Activated CD4-positive, alpha-beta T cell treated with anti-CD3 and anti-CD28 coated beads, Interleukin-2, Interleukin-6, amounts not matched to agents 100 ng/mL and 50 ng/mL, durations not matched to agents 16 hours and 8 hours (primary cell): ENCODE measurements around the gene TSPAN11.
"Not testable (repeated sequence)": the region's sequence is repeated elsewhere in the genome, so short reads cannot be mapped to it uniquely, and the experiment has no call there.

Source experiments
- DNase-seq: peaks from one replicate; pipeline ENCODE4 v3.0.0-alpha.2; 2020

TSPAN11 gene

DNA sequence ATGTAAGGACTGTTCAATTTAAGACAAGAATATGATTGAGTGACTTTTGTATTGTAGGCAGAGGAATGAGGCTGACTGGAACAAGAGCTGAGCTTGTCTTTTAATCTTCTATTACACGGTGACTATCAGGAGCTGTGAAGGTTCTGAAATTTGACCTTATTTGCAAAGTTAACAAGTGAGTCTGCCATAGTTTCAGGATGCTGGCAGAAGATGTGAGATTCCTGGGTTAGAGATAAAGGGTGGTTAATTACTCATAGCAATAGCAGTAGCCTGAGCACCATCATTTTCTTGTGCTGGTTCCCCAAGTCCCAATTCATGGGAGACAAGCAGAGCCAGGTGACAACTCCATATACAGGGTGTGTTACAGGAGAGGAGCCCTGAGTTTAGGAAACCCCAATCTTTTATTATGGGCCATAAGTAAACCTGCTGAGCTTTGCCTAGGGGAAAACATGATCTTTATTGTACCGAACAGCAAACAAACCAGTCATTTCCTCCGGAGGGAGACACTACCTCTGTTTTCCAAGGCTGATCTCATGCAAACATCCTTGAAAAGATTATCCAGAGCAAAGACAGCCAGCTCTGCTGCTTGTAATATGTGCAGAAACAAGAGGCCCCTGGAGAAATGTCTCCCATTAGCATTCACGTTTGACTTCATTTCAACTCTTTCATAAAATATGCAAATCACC lies 95.4 kb downstream of the TSPAN11 start:
- no peak for DNase-seq

DNA sequence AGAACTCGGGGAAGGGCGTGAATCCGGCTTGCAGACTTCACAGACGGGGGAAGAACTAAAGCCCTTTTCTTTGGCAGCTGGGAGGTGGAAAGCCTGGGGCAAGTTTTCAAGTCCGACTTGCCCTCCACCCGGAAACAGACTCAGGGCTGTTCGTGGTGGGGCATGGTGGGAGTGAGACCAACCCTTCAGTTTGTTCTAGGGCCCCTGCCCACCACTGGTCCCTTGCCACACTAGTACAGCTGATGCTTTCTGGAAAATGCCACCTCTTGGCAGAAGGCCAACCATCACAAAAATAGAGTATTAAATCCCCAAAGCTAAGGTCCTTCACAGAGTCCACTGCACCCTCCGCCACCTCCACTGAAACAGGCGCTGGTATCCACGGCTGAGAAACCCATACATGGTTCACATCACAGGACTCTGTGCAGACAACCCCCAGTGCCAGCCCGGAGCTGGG lies 96.8 kb downstream of the TSPAN11 start:
- DNase-seq, result no peak

DNA sequence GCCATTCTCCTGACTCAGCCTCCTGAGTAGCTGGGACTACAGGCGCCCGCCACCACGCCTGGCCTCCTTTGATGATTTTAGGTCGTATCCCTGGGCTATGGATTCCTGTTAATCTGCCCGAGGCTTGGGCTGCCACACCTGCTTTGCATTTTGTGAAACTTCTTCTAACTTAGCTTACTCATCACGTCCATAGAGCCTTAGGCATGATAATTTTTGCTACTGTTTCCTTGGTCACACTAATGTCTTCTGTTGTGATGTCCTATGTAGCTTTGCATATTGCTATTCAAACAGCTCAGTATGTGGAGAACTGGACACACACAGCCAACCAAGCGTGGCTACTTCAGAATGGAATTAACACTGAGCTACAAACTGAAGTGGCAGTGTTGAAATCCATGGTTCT lies 99.7 kb downstream of the TSPAN11 start:
- DNase-seq, result no peak

DNA sequence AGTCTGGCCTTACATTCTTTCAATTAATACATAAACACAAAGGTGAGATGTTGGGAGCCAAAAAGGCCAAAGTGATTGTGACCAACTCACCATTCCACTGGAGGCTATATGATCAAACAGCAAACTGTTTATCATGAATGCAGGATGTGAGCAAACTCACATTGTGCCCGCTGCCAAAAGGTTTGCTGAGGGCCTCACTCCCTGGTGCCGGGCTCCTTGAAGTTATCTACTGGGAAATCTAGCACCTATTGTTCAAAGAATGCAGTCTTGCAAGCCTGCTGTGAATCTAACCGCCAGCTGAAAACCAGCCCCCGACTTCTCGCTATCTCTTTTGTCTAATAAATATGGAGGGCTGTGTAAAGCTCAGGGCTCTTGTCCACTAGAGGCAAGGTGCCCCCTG lies 100.5 kb downstream of the TSPAN11 start:
- DNase-seq, result not testable (repeated sequence)

DNA sequence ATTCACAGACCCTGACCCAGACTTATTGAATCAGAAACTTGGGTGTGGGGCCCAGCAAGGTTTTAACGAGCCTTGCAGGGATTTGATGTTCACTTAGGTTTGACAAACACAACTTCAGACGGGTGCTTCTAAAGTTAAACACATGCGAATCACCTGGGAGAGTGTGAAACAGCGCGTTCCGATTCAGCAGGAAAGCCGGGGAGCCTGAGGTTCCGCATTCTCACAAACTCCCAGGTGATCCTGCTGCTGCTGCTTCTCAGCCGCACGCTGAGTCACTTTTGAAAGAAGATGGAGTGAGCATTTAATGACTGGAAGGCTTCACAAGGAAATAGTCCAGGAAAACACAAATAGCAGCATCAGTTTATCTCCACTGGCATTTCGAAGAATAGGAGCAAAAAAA lies 102.9 kb downstream of the TSPAN11 start:
- DNase-seq, result no peak

DNA sequence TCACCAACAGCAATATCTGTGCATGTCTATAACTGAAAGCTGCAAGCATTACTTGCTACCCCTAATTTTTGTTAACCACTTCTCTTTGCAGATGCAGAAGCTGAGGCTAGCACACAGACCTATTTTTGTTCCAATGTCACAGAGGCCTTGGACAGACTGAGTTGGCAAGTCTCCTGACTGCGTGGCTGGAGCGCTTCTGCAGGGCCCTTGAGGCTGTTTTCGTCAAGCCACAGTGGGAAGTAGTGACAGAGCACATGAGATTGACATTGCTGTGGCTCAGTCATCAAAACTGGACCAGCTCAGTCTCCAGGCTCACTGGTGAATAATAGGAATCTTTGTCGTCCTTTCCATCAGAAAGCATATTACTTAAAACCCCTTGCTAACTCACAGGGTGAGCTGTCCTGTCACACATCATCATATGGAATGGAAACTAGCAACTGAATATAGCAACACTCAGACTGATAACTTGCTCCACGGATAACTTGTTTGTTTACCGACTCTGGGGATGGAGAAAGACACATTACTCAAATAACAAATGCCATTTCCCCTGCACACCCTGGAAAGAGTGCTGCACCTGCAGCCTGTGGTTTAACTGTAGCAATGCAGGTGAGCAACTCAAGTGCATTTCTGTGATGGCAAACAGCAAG lies 103.5 kb downstream of the TSPAN11 start:
- DNase-seq, result no peak

DNA sequence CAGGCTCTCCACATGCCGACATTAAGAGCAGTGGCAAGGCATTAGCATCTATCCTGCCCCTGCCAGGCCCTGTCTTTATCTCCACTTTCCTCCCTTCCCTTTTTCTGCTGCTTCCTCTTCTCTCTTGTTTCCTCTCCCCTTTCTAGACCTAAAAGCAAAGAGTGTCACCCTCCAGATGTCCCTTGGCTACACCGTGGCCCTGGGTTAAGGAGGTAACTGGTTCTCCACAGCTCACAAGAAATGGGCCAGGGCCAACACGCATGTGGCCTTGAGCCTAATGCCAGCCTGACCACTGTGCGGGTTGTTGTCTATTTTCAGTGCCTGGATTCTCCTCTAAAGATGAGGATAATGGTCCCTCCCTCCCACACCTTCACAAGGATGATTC lies 105.4 kb downstream of the TSPAN11 start:
- DNase-seq, result no peak

DNA sequence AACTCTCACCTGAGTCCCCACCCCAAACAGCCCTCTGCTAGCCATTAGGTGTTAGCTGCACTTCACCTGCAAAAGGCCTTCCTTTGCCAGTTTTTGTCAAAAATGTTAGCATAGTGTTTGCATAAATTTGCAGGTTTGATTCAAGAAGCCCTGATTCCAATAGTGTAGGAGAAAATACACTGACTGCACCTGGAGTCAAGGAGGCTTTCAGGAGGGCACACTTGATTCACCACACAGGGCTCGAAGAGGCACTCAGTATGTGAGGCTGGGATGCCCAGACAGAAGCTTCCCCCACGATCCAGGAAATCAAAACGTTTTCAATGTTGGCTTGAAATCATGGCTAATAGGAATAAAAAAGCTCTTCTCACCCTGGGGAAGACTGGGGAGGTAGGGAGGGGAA lies 106.6 kb downstream of the TSPAN11 start:
- no peak for DNase-seq

DNA sequence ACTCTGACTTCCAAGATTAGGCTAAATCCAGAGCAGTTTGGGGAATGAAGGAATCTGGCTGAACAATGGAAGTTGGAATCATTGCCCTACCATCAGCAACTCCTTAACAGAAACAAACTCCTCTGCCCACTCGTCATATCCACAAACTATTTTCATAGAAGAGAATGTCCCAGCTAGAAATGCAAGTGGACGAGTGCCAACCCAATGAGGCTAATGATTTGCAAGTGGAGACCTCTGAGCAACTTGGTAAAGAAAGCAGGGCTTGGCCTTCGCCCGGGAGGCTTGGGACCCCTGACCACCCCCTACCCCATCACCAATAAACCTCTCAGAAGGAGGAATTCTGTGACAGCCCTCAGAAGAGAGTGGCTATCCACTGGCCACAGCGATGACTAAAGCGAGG lies 107.1 kb downstream of the TSPAN11 start:
- no peak for DNase-seq

DNA sequence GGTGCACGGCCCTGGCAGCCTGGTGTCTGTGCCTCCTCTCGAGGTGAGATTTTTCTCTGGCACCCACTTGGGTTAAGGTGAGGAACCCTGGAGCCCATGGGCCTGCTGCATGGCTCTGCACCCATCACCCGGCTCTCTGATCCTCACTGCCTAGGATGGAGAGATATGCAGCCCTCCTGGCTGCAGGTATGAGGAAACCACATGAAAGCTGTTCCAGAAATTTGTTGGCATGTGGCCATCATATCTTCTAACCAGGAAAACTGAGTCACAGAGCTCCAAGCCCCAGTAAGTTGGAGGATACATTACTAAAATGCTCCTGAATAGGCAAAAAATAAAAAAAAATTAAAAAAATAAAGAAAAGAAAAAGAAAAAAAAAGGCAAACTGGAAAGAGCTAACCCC lies 107.8 kb downstream of the TSPAN11 start:
- no peak for DNase-seq

DNA sequence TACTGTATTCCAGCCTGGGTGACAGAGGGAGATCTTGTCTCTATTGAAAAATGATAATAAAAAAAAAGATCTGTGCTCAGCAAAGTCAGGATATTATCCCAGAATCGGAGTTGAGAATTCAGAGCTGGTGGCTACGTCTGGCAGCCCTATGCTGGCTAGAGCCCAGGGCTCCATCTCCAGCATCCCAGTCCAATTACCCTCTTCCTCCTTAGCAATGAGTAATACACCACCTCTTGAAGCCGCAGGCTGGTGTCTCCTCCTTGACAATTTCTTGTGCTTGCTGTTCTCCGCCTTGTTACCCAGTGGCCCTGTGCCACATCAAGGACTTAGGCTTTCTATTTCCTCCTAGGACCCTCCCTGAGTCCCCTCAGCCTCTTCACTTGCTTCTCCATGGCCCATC lies 108.7 kb downstream of the TSPAN11 start:
- no peak for DNase-seq

DNA sequence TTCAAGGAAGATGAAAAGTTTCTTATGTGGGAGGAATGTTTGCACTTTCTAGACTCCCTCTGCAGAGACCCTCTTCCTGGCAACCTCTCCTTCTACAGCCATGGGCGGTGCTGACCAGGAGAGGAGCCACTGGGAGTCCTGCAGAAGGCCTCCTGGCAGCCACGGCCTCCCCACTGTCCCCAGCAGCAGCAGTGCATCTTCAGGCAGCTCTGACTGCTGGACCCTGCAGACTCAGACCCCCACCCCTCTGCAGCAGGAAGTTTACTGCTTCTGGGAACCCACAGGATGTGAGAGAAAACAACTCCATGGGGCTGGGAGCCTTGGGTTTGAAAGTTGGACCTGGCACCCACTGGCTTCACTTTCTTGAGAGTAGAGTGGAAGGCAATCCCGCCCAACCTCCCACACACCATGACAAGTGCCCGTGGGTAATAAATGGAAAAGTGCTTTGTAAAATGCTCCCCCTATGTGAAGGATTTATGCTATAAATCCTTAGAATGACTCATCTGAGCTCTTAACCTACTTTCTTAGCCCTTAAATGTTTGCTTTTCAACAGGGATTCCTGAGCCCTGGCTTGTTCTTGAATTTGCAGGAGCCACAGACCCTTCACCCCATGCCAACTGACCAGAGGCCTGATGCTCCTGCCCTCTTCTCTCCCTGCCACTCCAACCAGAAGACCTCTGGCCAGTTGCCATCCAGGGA lies 109.6 kb downstream of the TSPAN11 start:
- no peak for DNase-seq

DNA sequence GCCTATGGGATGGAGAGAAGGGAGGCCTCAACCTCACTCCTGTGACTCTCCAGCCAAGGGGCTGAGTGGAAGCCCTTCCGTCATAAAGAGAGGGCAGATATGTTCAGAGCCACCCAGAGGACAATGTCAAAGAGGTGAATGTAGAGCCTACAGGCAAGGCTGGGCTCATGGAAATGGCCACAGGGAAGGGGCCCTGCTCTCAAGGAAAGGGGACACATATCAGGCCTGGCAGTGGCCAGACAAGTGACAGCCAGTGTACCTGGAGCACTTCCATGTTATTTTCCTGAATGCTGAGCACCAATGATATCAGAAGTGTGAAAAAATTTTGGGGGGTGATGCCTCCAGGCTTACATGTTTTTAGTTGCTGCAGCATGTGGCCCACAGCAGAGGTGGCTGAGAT lies 110.5 kb downstream of the TSPAN11 start:
- no peak for DNase-seq

DNA sequence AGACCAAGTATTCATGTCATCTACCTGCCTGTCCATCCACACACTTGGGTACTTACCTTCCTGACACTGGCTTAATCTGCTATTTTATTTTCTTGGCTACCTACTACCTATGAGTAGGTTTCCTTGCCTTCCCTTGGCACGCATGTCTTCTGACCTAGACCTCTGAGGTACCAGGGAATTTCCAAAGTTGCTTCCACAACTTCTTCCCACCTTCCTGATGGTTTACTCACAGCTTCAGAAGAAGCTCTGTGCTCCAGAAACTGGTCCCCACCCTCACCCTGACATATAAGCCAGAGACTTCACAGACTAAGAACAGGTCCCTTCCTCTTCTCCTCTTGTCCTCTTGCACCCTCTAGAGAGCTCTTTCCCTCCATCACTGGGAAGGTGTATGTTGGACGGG lies 111.4 kb downstream of the TSPAN11 start:
- DNase-seq, result no peak

DNA sequence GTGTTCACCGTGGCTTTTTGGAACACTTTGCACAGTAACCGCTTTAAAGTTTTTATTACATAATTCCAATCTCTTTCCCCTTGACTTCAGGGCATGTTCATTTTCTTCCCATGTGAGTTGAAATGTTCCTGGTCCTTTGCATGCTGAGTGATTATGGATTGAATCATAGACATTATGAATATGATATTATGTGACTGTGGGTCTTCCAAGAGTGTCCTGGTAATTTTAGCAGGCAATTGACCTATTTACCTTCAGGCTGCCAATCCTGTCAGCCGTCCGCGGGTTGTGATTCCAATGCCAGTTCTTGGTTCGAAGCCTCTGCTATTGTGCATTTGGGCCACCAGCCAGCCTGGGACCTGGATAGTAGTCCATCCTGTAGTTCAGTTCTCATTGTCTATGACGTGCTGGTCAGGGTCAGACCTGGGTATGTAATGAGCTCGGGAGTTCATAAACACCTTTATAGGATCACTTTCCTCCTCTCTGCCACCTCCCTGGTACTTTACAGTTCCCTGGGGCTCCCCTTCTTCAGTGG lies 114.6 kb downstream of the TSPAN11 start:
- DNase-seq, result no peak
